ENCODE data around the gene TRAFD1. TPM values are rescaled to one million over a fixed set of nuclear protein-coding genes. Genes with fewer than 3 reads are reported as not detected.

The TRAFD1 gene
- total and polyA plus RNA-seq, 3 donors from 2014 or later = 46.6 to 77.3 (median 53.6) TPM

- 92 to 93% methylated on average over 6 of the region's 6 CpGs for WGBS, 2 donors
- H3K9me3 ChIP-seq = no peaks in the 10 kb centered on the region
- no peak overlapping the region for H3K27ac ChIP-seq
- no peaks in the 10 kb centered on the region for H3K36me3 ChIP-seq (ENCODE audit: low read depth, missing control alignments)
- DNase-seq = no peak
- intact Hi-C loops (cut with DNase I; ENCODE audit: low total_unique reads) = no loop called here
- no peaks in the 10 kb centered on the region for H3K4me1 ChIP-seq
- H3K4me3 ChIP-seq = no peak overlapping the region
- no peaks in the 10 kb centered on the region for H3K27me3 ChIP-seq
- no peak for TF ChIP-seq POLR2A (IDR thresholded peaks at IDR 0.05)
- no peak for TF ChIP-seq CTCF (IDR thresholded peaks at IDR 0.05)
These were observed 35.3 kb downstream of the TRAFD1 start for GRCh38 chr12:112160611-112161010.

- no peaks in the 10 kb centered on the region for H3K36me3 ChIP-seq (ENCODE audit: low read depth, missing control alignments)
- WGBS, 2 donors = 89 to 100% methylated on average over 1 to 9 of the region's 9 CpGs
- no peak overlapping the region for H3K4me3 ChIP-seq
- DNase-seq = no peak
- H3K27ac ChIP-seq = no peak overlapping the region
- no peaks in the 10 kb centered on the region for H3K9me3 ChIP-seq
- intact Hi-C loops (cut with DNase I; ENCODE audit: low total_unique reads) = no loop called here
- H3K4me1 ChIP-seq = no peaks in the 10 kb centered on the region
- TF ChIP-seq POLR2A (IDR thresholded peaks at IDR 0.05) = no peak
- no peak for TF ChIP-seq CTCF (IDR thresholded peaks at IDR 0.05)
- no peaks in the 10 kb centered on the region for H3K27me3 ChIP-seq
These were observed 36.4 kb downstream of the TRAFD1 start for GRCh38 chr12:112161711-112162110.

GRCh38 chr12:112162241-112162790, 37.0 kb downstream of the TRAFD1 start:
- no peaks in the 10 kb centered on the region for H3K4me1 ChIP-seq
- TF ChIP-seq CTCF (IDR thresholded peaks at IDR 0.05) = no peak
- TF ChIP-seq POLR2A (IDR thresholded peaks at IDR 0.05) = no peak
- H3K9me3 ChIP-seq = no peaks in the 10 kb centered on the region
- 94 to 95% methylated on average over 12 of the region's 12 CpGs for WGBS, 2 donors
- intact Hi-C loops (cut with DNase I; ENCODE audit: low total_unique reads) = no loop called here
- no peak overlapping the region for H3K27ac ChIP-seq
- no peaks in the 10 kb centered on the region for H3K36me3 ChIP-seq (ENCODE audit: low read depth, missing control alignments)
- DNase-seq = no peak
- H3K27me3 ChIP-seq = no peaks in the 10 kb centered on the region
- no peak overlapping the region for H3K4me3 ChIP-seq

GRCh38 chr12:112163056-112163455, 37.7 kb downstream of the TRAFD1 start:
- no peak overlapping the region for H3K4me3 ChIP-seq
- TF ChIP-seq CTCF (IDR thresholded peaks at IDR 0.05) = no peak
- TF ChIP-seq POLR2A (IDR thresholded peaks at IDR 0.05) = no peak
- H3K4me1 ChIP-seq = no peaks in the 10 kb centered on the region
- no peaks in the 10 kb centered on the region for H3K27me3 ChIP-seq
- H3K9me3 ChIP-seq = no peaks in the 10 kb centered on the region
- no peak overlapping the region for H3K27ac ChIP-seq
- intact Hi-C loops (cut with DNase I; ENCODE audit: low total_unique reads) = no loop called here
- 87 to 90% methylated on average over 3 to 8 of the region's 8 CpGs for WGBS, 2 donors
- H3K36me3 ChIP-seq (ENCODE audit: low read depth, missing control alignments) = no peaks in the 10 kb centered on the region
- DNase-seq = no peak

- Histone ChIP-seq H3K27me3 (no peaks in the 10 kb centered on the region), H3K4me1 (no peaks in the 10 kb centered on the region), H3K36me3 (ENCODE audit: low read depth, missing control alignments) (no peaks in the 10 kb centered on the region), H3K4me3 (no peak overlapping the region), H3K9me3 (no peaks in the 10 kb centered on the region), H3K27ac (no peak overlapping the region)
- 96 to 100% methylated on average over 1 to 22 of the region's 22 CpGs for WGBS, 2 donors
- no peak for DNase-seq
- TF ChIP-seq CTCF (IDR thresholded peaks at IDR 0.05) (no peak), POLR2A (IDR thresholded peaks at IDR 0.05) (no peak)
- intact Hi-C loops (cut with DNase I; ENCODE audit: low total_unique reads) = no loop called here
These were observed 38.2 kb downstream of the TRAFD1 start for GRCh38 chr12:112163471-112163991.
